ENCODE measurements around the gene SLC27A5. TPM values are rescaled to one million over a fixed set of nuclear protein-coding genes. Genes with fewer than 3 reads are reported as not detected.

SLC27A5 gene
- total and polyA plus RNA-seq, 9 of the 15 experiments (the other 6 are each of a cell fraction or from before 2014, with no cell fraction given), result 42.2 to 318 (median 64.7) TPM

DNA sequence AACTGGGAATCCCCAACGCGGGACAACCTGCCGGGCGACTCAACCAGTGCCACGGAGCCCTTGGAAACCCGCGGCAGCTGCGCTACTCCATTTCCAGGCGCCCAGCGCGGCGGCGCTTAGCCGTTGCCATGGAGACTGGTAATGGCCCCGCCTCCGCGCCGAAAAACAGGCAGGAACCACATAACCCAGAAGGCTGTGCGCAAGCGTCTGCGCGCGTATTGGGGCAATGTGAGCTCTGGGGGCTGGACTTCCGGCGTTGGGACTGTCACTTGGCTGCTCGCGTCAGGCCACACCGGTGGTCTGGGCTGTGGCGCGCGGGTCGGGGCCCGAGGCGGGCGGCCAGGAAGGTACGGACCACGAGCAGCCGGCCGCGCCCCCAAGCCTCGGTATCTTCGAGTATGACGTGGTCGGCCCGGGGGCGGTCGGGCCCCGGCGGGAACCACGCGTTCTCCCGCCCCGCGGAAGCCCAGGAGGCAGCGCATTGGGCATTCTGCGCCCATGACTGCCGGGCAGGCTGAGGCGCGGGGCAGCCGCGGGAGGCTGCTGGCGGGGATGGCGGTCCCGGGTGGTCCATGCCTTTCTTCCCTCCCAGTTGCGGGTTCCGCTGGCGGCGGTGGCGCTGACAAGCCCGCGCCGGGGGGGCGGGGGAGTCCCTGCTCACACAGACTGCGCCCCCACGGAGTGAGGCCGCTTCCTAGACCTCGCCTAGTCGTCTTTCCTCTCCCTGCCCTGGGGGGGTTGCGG is 60.3 kb downstream of the SLC27A5 start, which contains the start of gene ZNF324B (continued):
- TF ChIP-seq HNRNPK (IDR thresholded peaks at IDR 0.05; ENCODE audit: low read depth, low read length, poor library complexity, severe bottlenecking), result no peak
- no peak for TF ChIP-seq NFIX (CRISPR knock-in tag; IDR thresholded peaks at IDR 0.05; ENCODE audit: low read depth)
- no peak for TF ChIP-seq CEBPB (tag; IDR thresholded peaks at IDR 0.05)
- peak; percentile 79 for TF ChIP-seq ATF7 (IDR thresholded peaks at IDR 0.05)
- TF ChIP-seq PTRF (tag; IDR thresholded peaks at IDR 0.05), result no peak
- TF ChIP-seq KAT2B (IDR thresholded peaks at IDR 0.05; ENCODE audit: low read depth, low read length), result no peak
- TF ChIP-seq PHF20 (IDR thresholded peaks at IDR 0.05; ENCODE audit: partially characterized antibody), result peak; percentile 74
- TF ChIP-seq RB1 (IDR thresholded peaks at IDR 0.05; ENCODE audit: low read depth), result peak; percentile 90
- no peak for TF ChIP-seq ZNF518B (CRISPR knock-in tag; IDR thresholded peaks at IDR 0.05)
- no peak for TF ChIP-seq ZBED1 (IDR thresholded peaks at IDR 0.05)
- peak; percentile 72 for TF ChIP-seq CREB1 (IDR thresholded peaks at IDR 0.05)
- peak; percentile 76 for TF ChIP-seq CREB1 (CRISPR knock-in tag; IDR thresholded peaks at IDR 0.05)
- TF ChIP-seq CHD2 (IDR thresholded peaks at IDR 0.05; ENCODE audit: low read depth, low read length), result 0 out of 2 replicates have a peak, but pooled peaks have one; percentile 45
- TF ChIP-seq RBFOX2 (IDR thresholded peaks at IDR 0.05; ENCODE audit: low read depth, low read length), result peak; percentile 89
- peak; percentile 84 for TF ChIP-seq RBM22 (IDR thresholded peaks at IDR 0.05; ENCODE audit: low read depth, low read length, poor library complexity, severe bottlenecking)
- TF ChIP-seq BMI1 (IDR thresholded peaks at IDR 0.05; ENCODE audit: low read length), result peak; percentile 93
- TF ChIP-seq HBP1 (CRISPR knock-in tag; IDR thresholded peaks at IDR 0.05), result no peak
- no peak for TF ChIP-seq MCM7 (IDR thresholded peaks at IDR 0.05)
- no peak for TF ChIP-seq ARID3A (IDR thresholded peaks at IDR 0.05; ENCODE audit: borderline replicate concordance, low read depth, low read length)
- no peak for TF ChIP-seq MED1 (CRISPR knock-in tag; IDR thresholded peaks at IDR 0.05; ENCODE audit: borderline replicate concordance)
- no peak for TF ChIP-seq ZNF780A (CRISPR knock-in tag; IDR thresholded peaks at IDR 0.05)
- TF ChIP-seq ETV6 (IDR thresholded peaks at IDR 0.05; ENCODE audit: borderline replicate concordance in 1 of 2, low read depth in 2 of 2, low read length in 1 of 2), result no peak
- no peak for TF ChIP-seq ETV6 (CRISPR knock-in tag; IDR thresholded peaks at IDR 0.05; ENCODE audit: borderline replicate concordance)

All from K562 (cell line).